ENCODE measurements around the gene CCDC74B.
"Not testable (repeated sequence)": the region's sequence is repeated elsewhere in the genome, so short reads cannot be mapped to it uniquely, and the experiment has no call there.

CCDC74B gene

DNA sequence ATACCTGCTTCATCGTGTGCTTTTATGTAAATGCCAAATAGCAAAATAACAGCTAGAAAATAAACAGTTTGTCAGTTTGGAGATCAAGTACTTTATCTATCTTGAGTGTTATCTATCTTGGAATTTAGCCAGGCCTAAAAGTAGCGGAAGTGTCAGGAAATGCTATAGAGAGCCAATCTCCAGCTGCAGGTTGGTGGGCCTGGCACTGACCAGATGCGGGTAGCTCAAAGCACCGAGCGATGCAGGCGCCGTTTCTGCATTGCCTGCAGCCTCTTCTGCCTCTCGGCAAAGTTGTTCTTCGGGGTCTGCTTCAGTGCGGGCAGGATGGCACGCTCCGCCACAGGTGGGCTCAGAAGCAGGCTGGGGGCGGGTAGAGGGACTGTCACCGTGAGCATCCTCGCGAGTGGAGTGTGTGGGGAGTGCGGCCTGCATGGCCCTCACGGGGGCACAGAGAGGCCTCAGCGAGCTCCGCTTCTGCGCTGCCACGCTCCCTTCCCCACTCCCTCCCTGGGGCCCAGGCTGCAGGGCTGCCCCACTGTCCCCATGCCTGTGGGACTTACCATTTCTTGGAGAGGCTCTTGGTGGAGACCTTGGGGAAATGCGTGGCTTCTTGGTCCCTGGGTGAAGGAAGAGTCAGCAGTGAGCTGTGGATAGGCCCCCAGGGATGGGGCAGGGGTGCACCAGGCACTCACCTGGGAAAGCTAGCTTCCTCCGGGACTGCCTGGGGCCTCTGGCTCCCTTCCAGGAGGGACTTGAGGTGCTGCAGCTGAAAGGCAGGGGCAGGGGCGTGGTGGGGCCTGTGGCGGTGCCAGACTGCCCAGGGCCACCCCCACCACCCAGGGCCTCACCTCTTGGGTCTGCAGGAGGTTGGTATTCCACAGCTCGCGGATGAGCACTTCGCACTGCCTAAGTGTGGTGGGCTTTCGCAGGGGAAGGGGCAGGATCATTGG lies 5.3 kb downstream of the CCDC74B start:
- not testable (repeated sequence) for DNase-seq

DNA sequence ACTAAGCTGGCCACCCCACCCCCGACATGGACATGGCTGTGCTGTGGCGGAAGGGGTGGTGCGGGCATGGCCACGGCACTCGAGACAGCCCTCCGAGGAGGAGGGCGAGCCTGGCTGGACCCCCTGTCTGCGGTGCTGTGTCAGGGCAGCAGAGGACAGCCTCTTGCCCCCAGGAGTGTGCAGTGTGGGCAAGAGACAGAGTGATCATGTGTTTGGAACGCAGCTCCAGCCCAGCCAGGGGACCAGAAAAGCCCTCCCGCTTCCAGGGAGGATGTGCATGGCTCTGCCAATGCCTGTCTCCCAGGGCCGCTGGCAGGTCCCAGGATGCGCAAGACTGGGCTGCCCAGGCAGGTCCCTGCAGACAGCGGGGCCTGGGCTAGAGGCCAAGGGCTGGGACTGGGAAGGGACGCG lies 6.1 kb downstream of the CCDC74B start:
- DNase-seq = not testable (repeated sequence)

DNA sequence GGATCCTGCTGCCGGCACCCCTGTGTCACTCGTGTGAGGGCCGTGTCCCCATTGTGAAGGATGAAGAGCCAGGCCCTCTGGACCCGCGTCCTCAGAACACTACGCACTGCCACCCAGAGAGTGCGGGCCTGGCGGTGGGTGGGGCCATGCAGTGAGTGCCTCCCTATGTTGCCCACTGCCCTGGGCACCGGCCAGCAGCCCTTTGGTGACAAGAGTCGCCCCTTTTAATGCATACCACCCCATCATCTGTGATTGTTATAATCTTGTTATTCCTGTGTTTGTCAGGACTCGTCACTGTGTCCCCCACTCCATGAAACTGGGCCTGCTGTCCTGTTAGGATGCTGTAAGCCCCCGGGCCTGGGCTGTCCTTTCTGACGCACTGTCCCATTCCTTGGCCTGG lies 6.6 kb downstream of the CCDC74B start:
- not testable (repeated sequence) for DNase-seq

DNA sequence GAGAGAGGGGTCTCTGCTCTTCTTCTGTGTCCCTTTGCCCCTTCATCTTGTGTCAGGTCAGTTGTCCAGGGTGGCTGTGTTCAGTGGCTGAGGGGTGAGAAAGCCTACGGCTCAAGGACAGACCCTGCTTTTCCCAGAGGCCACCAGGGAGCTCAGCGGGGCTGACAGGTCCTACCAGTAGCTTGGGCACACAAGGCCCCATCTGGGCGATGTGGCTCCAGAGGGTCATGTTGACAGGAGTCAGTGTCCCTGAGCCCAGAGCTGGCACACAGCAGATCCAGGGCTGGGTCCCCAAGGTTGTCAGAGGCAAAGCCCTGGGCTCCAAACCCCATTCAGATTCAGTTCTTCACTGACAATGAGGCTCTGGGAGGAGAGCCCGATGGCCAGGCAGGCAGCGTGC lies 7.8 kb downstream of the CCDC74B start:
- DNase-seq = not testable (repeated sequence)

DNA sequence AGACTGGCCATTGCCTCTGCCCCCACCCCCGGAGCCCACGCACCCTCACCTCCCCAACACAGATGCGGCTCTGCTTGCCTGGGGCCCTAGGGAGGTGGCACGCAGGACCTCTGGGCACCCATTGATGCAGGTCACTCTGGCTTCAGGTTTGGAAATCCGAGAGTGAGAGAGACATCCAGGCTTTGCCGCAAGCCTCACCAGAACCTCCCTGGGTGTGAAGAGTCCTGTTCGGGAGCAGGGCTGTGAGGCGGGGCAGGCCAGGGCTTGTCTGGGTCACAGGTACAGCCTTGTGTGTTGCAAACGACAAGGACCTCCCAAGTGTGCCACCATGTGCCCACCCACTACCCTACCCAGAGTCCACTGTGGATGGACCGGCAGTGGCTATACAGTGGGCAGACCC lies 8.4 kb downstream of the CCDC74B start:
- DNase-seq = not testable (repeated sequence)

DNA sequence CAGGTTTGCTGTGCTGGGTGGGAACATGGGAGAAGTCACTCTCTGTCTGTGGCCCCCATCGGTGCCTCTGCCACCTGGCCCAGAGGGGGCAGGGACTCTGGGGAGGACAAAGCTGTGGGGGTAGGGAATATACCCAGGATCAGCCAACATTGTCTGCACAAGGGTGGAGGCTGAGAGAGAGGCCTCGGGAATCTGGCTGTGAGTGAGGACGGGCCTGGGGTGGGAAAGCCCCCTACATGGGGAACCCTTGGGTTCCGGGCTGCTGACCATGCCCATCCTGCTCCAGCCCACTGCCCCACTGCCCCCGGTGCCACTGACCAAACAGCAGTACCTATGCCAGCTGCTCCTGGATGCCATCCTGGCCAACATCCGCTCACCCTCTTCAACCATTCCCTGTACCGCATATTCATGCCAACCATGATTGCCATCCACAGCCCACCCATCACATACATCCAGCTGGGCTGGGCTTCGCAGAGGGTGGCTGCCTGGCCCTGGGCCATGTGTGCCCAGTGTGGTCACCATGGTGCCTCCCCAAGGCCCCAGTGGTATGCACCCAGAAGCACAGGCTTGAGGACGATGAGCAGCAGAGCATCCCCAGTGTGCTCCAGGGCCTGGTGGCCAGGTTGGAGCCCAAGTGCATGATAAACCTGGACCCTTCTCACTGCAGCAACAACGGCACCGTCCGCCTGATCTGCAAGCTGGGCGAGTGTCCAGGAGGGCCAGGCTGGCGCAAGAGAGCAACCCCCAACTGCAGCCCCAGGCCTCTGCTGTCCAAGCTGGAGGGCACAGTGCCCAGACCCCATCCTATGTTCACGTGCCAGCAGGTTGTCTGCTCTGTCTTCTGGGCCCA lies 9.0 kb downstream of the CCDC74B start:
- TF ChIP-seq POLR2A (IDR thresholded peaks at IDR 0.05; ENCODE audit: low read length) = no peak
- no peak for TF ChIP-seq GATA1 (IDR thresholded peaks at IDR 0.05; ENCODE audit: low read depth, low read length)
- DNase-seq = no peak

DNA sequence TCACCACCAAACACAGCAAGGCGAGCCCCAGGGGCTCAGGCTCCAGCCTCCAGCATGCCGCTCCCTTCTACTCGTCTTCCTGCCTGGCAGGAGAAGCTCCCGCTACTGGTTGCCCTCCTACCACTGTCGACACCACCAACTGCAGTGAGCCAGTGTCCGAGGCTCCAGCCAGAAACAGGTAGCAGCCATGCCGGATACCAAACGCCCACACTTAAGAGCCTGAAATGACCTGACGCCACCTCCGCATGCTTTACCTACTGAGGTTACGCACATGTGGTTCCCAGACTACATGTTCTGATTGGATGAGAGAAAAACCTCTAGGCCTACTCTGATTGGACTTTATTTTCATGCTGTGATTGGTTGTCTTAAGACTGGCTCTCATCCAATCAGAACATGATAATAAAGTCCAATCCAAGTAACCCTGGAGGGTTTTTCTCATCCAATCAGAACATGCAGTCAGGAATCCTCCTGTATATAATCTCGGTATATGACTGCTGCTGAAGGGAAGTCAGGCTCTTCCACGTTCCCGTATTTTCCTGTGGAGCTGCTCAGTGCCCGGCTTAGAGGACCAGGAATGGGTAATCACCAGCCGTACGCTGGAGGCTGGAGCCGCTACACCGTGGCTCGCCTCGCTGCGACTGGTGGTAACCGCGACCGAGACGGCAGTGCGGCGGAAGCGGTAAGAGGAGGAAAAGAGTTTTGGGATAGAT lies 15.6 kb downstream of the CCDC74B start, which contains the start of gene POTEF:
TSS of gene POTEF (minus strand) at position 103 of the 710 bp plus-strand sequence. CDS start 8,707 bp downstream, outside the sequence.
- not testable (repeated sequence) for DNase-seq

DNA sequence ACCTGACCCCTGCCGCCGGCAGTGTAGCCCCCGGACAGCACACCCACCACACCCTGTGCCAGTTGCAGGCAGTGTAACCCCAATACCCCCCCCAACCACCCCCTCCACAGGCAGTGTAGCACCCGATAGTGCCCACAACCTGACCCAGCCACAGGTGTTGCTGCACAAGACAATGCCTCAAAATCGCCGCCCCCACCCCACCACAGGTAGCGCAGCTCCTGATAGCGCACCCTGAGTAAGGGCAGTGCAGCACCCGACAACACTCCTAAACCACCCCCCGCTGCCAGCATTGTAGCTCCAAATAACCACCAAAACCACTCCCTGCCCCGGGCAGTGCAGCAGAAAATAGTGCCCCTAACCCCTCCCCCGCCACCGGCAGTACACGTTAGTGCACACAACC lies 16.4 kb downstream of the CCDC74B start:
- not testable (repeated sequence) for DNase-seq

DNA sequence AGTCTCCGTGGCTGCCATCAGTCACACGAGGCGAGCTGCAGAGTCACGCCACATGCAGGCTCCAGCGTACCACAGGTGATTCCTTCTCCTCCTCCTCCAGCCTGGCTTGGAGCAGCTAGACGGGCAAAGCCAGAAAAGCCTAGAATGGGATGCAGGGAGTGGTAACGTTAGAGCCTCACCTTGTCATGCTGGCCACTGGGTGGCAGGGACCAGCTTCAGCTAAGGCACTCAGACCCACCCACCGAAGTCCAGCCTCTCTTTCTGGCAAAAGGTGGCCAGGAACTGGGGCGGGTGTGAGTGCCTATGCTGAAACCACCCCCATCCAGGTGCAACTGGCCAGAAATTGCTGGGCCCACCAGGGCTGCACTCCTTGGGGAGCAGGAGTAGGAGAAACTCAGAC lies 17.2 kb downstream of the CCDC74B start:
- DNase-seq = not testable (repeated sequence)

DNA sequence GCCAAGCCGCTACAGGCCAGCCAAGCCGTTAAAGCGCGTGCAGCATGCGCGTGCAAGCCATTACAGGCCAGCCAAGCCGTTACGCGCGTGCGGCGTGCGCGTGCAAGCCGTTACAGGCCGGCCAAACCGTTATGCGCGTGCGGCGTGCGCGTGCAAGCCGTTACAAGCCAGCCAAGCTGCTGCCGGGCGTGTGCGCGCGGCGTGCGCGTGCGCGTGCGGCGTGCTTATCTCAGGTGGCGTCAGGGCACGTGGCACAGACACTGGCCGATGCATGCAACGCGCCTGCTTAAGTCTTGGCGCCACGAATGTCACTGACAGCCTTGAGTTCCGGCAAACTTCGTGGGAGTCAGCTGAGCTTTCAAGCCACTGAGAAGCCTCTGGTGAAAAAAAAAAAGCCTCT lies 24.0 kb downstream of the CCDC74B start:
- not testable (repeated sequence) for DNase-seq

DNA sequence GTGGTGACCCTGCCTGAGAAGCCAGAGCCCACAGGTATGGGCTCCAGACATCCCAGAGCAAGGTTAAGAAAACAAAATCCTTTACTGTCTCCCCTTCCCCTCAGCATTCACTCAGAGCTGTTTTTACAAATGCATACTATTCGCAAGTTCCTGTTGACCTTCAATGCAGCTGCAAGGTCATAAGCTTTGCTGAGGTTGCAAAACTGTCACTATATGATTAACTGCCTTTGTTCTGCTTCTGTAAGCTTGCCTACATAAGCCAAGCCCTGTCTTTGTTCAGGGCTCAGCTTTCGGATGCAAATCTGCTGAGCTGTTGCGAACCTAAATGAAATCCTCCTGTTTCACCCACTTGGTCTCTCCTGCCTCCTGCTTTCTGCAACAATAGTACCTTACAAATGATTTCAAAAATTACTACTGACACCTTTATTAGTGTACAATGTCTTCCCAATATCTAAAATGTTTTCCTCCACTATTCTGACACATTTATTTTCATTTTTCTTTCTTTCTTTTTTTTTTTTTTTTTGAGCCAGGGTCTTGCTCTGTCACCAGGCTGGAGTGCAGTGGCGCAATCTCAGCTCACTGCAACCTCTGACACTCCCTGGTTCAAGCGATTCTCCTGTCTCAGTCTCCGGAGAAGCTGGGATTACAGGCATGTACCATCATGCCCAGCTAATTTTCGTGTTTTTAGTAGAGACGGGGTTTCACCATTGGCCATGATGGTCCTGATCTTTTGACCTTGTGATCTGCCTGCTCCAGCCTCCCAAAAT lies 42.1 kb downstream of the CCDC74B start:
- DNase-seq = not testable (repeated sequence)

All from erythroblast (primary cell).